ENCODE data around the gene MED27.

- TF ChIP-seq CTCF (conservative IDR thresholded peaks at IDR 0.05 in 1 of 2, IDR thresholded peaks at IDR 0.05 in 1 of 2; ENCODE audit: low read depth in 1 of 2, low read length in 2 of 2), result no peak
- TF ChIP-seq EZH2 (IDR thresholded peaks at IDR 0.05; ENCODE audit: low read length, missing control alignments), result no peak
These were observed 190.0 kb downstream of the MED27 start for GRCh38 chr9:131889437-131890251.
